ENCODE measurements around the gene MTMR8. TPM values are rescaled to one million over a fixed set of nuclear protein-coding genes. Genes with fewer than 3 reads are reported as not detected.

Gene MTMR8
- total RNA-seq: 1 to 10 TPM; 3.9 to 9.1 (median 4.8) TPM
- polyA plus RNA-seq: under 1 TPM; 0.22 to 0.86 (median 0.80) TPM
- long read RNA-seq, donor 1: 0 reads
- long read RNA-seq, donor 2: 0 reads

GRCh38 chrX:64394874-64395567 is at the start of gene MTMR8:
Gene MTMR8 (minus strand): TSS chrX:64395452. CDS start chrX:64395363, 89 bp downstream.
- intact Hi-C loops (cut with DNase I; ENCODE audit: low total_unique reads): no loop called here
- no peaks in the 10 kb centered on the region for H3K36me3 ChIP-seq
- no peaks in the 10 kb centered on the region for H3K9me3 ChIP-seq
- peak within 1 kb of the TSS in 5 of 8 donors; percentile 9 to 59 (median 53) for H3K27ac ChIP-seq
- peak within 1 kb of the TSS; percentile 48 to 82 (median 55) for H3K4me3 ChIP-seq
- peak; percentile 90 for DNase-seq
- H3K27me3 ChIP-seq (replicated peaks in 1 of 7): peaks cover 0 to 8% (median 0%) of the 10 kb centered on the region in 7 donors
- peaks cover 0 to 10% (median 5%) of the 10 kb centered on the region in 6 donors for H3K4me1 ChIP-seq
- WGBS, 5 donors: 0 to 36% (median 1%) methylated on average over 33 to 40 of the region's 40 CpGs
- TF ChIP-seq POLR2AphosphoS5 (IDR thresholded peaks at IDR 0.05) (peak; percentile 63 to 69 (median 68)), POLR2A (IDR thresholded peaks at IDR 0.05) (no peak)

- TF ChIP-seq POLR2AphosphoS5 (IDR thresholded peaks at IDR 0.05): no peak
- TF ChIP-seq CTCF (IDR thresholded peaks at IDR 0.05 in 8 of 11, conservative IDR thresholded peaks at IDR 0.05 in 3 of 11): no peak
- Histone ChIP-seq H3K27ac (no peak overlapping the region), H3K27me3 (replicated peaks in 1 of 7) (no peaks in the 10 kb centered on the region), H3K9me3 (peaks cover 0 to 15% (median 7%) of the 10 kb centered on the region in 8 donors), H3K36me3 (no peaks in the 10 kb centered on the region), H3K4me3 (no peak overlapping the region), H3K4me1 (no peaks in the 10 kb centered on the region)
- WGBS, 5 donors: 64 to 100% (median 86%) methylated on average over 2 of the region's 2 CpGs
- no peak for DNase-seq
- intact Hi-C loops (cut with DNase I; ENCODE audit: low total_unique reads): no loop called here
Measured at GRCh38 chrX:64439551-64439950, 44.3 kb upstream of the MTMR8 start.

GRCh38 chrX:64437665-64438064 is 42.4 kb upstream of the MTMR8 start:
- Histone ChIP-seq H3K4me3 (no peak overlapping the region), H3K36me3 (no peaks in the 10 kb centered on the region), H3K27me3 (replicated peaks in 1 of 7) (no peaks in the 10 kb centered on the region), H3K9me3 (peaks cover 0 to 10% (median 7%) of the 10 kb centered on the region in 8 donors), H3K27ac (no peak overlapping the region), H3K4me1 (no peaks in the 10 kb centered on the region)
- no peak for TF ChIP-seq CTCF (IDR thresholded peaks at IDR 0.05 in 8 of 11, conservative IDR thresholded peaks at IDR 0.05 in 3 of 11)
- TF ChIP-seq POLR2A (IDR thresholded peaks at IDR 0.05): no peak
- no peak for DNase-seq
- WGBS, 5 donors: 89 to 96% (median 92%) methylated on average over 1 of the region's 1 CpG
- intact Hi-C loops (cut with DNase I; ENCODE audit: low total_unique reads): no loop called here

GRCh38 chrX:64437218-64437617 is 42.0 kb upstream of the MTMR8 start:
- TF ChIP-seq CTCF (IDR thresholded peaks at IDR 0.05 in 8 of 11, conservative IDR thresholded peaks at IDR 0.05 in 3 of 11): no peak
- TF ChIP-seq POLR2AphosphoS5 (IDR thresholded peaks at IDR 0.05): no peak
- TF ChIP-seq POLR2A (IDR thresholded peaks at IDR 0.05): no peak
- peaks cover 0 to 7% (median 3%) of the 10 kb centered on the region in 8 donors for H3K9me3 ChIP-seq
- H3K27ac ChIP-seq: no peak overlapping the region
- WGBS, 5 donors: 67 to 77% (median 72%) methylated on average over 5 of the region's 5 CpGs
- no peaks in the 10 kb centered on the region for H3K4me1 ChIP-seq
- H3K4me3 ChIP-seq: no peak overlapping the region
- no peak for DNase-seq
- H3K27me3 ChIP-seq (replicated peaks in 1 of 7): no peaks in the 10 kb centered on the region
- H3K36me3 ChIP-seq: no peaks in the 10 kb centered on the region
- intact Hi-C loops (cut with DNase I; ENCODE audit: low total_unique reads): no loop called here

Data from spleen (tissue), 13 donors.